Measurements from ENCODE around the gene TPRA1. TPM values are rescaled to one million over a fixed set of nuclear protein-coding genes. Genes with fewer than 3 reads are reported as not detected.

Gene TPRA1
- 34.6 TPM for total RNA-seq

DNA sequence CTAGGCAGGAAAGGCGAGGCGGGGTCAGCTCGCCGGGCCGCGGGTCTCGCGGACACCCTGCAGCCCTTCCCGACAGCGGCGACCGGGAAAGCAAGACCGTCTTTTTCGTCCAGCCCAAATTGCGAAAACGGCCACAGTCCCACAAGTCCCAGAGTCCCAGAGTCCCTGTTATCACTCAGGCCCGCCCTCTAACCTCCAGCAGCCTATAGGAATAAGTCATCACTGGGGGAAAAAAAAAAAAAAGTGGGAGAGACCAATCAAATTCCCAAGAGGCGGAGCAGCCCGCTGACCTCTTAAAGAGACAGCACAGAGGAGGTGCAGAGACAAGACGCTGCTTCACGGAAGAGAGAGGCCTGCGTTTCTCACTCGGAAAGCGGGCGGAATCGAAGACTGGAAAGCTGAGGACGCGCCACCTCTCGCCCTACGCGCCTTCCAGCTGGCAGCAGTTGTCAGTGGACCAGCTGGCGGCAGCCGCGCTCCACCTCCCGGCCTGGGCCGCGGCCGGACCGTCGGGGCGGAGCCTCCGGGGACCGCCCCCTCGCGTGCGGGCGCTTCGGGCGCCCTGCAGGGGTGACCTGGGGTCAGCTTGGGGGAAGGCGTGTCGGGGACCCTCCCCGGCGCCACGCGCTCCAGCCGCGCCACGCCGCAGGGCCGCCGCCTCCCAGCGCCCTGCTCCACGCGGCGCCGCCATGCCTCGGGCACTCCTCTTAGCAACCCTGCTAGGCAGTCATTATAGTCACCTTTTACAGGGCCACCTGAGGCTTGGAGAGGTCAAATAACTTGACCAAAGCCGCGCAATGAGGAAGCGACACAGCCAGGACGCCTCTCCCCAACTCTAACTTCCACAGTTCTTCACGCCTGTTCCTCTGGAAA, at the start of gene TPRA1:
Gene TPRA1, minus strand, starts transcription at position 141 of the 873 bp plus-strand sequence. CDS start 10,587 bp downstream, outside the sequence.

DNA sequence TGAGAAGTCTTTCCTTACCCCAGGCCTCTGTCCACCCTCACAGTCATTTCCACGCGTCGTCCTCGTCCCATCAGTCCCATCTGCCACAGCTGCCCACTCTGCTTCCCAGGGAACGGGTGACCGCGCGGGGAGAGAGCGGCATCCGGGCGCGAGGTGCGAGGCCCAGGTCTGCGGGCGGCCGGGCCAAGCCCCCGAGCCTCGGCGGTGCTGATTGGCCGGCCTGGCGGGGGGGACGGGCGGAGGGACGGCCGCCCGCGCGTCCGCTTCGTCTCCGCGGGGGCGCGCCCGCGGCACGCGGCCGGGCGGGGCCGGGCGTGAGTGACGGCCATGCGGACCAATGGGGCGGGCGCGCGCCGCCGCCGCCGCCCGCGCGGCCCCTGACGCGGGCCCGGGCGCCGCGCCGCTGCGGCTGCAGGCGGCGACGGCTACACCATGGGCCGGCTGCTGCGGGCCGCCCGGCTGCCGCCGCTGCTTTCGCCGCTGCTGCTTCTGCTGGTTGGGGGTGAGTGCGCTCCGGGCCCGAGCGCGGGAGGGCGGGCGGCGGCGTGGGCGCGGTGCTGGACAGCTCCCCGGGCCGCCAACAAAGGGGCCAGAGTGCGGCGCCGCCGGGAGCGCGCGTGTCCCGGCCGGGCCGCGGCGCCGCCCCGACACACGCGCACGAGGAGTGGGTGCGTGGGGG, 38.4 kb upstream of the TPRA1 start, which contains the start of gene PODXL2:
Gene PODXL2, plus strand, starts transcription at position 398 of the 679 bp plus-strand sequence. Its CDS starts 35 bp downstream, at position 433.

Small RNA genes lying within 50 kb of the gene (small RNA-seq; reads per million reads assigned to genes)
- gene AC084035.1 (ENCODE audit: low replicate concordance): not detected
- gene MIR6825 (ENCODE audit: low replicate concordance): not detected
- gene MIR7976 (ENCODE audit: low replicate concordance): 0.12 reads per million

Other genes with a start within 250 kb of the TPRA1 start
- 62.0 TPM for gene MCM2, start 7.7 kb upstream of the TPRA1 start, total RNA-seq
- gene PODXL2, start 38.5 kb upstream of the TPRA1 start, total RNA-seq: 37.0 TPM
- gene ABTB1, start 82.2 kb upstream of the TPRA1 start, total RNA-seq: 30.7 TPM
- 34.1 TPM for gene MGLL, start 231.8 kb upstream of the TPRA1 start, total RNA-seq

Measured in metanephros (tissue), 2 donors.